ENCODE data around the gene GZF1.

DNA sequence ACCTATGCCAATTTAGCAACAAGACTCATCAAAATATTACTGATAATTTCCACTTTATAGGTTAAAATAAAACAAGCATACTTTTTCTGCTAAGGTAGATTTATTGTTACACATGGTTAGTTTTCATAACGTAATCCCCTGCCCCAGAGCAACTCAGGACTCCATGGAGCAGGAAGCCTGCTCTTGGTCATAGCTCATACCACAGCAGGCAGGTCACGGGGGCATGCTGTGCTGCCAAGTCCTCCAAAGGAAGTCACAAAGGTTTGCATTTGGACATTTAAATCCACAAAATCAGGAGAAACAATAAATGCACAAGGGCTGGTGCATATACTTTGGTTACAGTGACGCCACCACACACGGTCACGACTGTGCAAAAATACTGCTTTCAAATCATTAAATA, 12.5 kb downstream of the GZF1 start:
- TF ChIP-seq EZH2phosphoT487 (IDR thresholded peaks at IDR 0.05; ENCODE audit: borderline replicate concordance, low read depth) (no peak), YY1 (IDR thresholded peaks at IDR 0.05; ENCODE audit: low read depth) (no peak), RXRA (IDR thresholded peaks at IDR 0.05; ENCODE audit: borderline replicate concordance, low read depth) (no peak), POLR2AphosphoS5 (IDR thresholded peaks at IDR 0.05; ENCODE audit: low read depth, low read length) (no peak)
- TF ChIP-seq, protein P1, sequence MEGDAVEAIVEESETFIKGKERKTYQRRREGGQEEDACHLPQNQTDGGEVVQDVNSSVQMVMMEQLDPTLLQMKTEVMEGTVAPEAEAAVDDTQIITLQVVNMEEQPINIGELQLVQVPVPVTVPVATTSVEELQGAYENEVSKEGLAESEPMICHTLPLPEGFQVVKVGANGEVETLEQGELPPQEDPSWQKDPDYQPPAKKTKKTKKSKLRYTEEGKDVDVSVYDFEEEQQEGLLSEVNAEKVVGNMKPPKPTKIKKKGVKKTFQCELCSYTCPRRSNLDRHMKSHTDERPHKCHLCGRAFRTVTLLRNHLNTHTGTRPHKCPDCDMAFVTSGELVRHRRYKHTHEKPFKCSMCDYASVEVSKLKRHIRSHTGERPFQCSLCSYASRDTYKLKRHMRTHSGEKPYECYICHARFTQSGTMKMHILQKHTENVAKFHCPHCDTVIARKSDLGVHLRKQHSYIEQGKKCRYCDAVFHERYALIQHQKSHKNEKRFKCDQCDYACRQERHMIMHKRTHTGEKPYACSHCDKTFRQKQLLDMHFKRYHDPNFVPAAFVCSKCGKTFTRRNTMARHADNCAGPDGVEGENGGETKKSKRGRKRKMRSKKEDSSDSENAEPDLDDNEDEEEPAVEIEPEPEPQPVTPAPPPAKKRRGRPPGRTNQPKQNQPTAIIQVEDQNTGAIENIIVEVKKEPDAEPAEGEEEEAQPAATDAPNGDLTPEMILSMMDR (IDR thresholded peaks at IDR 0.05): no peak

All from SK-N-SH (cell line).